ENCODE data around the gene BNIP5.
"Not testable (repeated sequence)": the region's sequence is repeated elsewhere in the genome, so short reads cannot be mapped to it uniquely, and the experiment has no call there.

Gene BNIP5

GRCh38 chr6:36364669-36365479 lies 28.2 kb upstream of the BNIP5 start:
- DNase-seq: no peak

- DNase-seq: not testable (repeated sequence)
Measured at GRCh38 chr6:36364061-36364635, 27.5 kb upstream of the BNIP5 start.

DNA sequence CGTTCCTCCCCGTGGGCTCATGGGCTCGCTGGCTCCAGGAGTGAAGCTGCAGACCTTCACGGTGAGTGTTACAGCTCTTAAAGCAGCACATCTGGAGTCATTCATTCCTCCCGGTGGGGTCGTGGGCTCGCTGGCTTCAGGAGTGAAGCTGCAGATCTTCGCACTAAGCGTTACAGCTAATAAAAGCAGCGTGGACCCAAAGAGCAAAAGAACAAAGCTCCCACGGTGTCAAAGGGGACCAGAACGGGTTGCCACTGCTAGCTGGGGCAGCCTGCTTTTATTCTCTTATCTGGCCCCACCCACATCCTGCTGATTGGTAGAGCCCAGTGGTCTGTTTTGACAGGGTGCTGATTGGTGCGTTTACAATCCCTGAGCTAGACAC lies 26.7 kb upstream of the BNIP5 start:
- DNase-seq: not testable (repeated sequence)

DNA sequence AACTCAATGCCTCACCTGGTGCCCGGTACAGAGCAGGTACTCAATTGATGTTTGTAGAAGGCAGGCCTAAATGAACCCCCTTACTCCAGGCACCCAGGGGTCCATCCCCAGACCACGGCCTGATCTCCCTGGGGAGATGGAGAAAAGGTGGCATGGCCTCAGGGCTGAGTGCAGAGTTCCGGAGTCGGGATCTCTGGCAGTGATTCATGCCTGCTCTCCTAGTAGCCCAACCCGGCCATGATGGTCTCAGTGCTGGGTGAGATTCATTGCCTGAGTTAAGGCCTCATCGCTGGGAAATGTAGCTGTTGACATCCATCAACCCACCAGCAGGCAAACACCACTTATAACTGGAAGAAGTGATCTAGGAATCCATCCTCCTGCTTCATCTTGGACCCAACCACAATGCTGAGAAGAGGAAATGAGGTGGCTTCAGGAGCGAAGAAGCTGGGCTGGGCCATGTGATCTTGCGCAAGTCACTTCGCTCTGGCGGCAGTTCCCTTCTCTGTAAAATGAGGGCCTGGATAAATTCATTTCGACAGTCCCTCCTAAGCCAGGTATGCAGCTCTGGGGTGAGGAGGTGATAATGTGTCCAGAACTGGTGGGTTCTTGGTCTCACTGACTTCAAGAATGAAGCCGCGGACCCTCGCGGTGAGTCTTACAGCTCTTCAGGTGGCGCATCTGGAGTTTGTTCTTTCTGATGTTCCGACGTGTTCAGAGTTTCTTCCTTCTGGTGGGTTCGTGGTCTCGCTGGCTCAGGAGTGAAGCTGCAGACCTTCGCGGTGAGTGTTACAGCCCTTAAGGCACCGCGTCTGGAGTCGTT lies 26.1 kb upstream of the BNIP5 start:
- no peak for DNase-seq

- DNase-seq: no peak
Measured at GRCh38 chr6:36361071-36361470, 24.4 kb upstream of the BNIP5 start.

GRCh38 chr6:36360241-36361054 lies 23.8 kb upstream of the BNIP5 start:
- DNase-seq: peak; percentile 87

DNA sequence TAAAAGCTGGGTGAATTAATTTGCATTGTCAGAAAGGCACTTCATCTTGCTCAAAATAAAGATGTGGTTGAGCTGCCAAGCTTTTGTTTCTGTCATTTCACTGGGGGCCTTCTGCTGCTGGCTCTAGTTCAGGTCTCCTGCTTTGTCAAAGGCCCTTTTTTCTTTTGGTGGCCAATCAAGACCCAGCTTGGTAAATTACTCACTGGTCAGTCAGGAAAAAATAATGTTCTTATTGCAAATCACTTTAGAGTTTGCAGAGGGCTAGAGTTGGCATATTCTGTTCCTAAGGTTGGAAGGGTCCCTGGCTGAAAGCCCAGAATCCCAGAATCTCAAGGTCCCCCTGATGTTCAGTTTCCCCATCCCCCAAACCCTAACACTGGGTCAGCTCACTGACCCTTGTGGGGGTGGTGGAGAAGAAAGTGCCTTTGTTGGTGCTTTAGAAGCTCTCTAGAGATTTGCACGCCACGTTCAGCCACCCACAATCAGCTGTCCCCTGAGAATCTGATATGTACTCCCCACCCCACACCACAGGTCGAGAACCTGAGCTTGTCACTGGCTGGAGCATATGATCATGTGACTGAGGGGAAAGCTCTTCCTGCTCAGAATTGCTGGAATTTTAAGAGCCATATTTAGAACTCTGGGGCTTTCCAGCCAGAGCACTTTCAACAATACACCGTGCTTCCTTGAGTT lies 21.7 kb upstream of the BNIP5 start:
- DNase-seq: no peak

DNA sequence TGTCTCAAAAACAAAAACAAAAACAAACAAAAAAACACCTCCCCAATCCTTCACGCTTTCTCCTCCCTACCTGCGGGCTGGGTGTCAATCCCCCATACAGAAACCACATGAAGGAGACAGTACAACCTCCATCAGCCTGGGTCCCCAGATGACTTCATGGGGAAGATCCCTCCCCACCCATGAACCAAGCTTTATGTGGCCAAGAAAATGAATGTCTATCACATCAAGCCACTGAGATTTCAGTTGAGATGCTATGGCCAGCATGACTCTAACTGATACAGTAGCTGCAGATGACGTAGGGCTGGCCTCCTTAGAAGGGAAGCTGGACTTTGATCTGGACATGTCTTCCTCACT lies 21.2 kb upstream of the BNIP5 start:
- no peak for DNase-seq

GRCh38 chr6:36355819-36356218 lies 19.1 kb upstream of the BNIP5 start:
- DNase-seq: no peak

GRCh38 chr6:36353411-36353915 lies 16.8 kb upstream of the BNIP5 start:
- no peak for DNase-seq

DNA sequence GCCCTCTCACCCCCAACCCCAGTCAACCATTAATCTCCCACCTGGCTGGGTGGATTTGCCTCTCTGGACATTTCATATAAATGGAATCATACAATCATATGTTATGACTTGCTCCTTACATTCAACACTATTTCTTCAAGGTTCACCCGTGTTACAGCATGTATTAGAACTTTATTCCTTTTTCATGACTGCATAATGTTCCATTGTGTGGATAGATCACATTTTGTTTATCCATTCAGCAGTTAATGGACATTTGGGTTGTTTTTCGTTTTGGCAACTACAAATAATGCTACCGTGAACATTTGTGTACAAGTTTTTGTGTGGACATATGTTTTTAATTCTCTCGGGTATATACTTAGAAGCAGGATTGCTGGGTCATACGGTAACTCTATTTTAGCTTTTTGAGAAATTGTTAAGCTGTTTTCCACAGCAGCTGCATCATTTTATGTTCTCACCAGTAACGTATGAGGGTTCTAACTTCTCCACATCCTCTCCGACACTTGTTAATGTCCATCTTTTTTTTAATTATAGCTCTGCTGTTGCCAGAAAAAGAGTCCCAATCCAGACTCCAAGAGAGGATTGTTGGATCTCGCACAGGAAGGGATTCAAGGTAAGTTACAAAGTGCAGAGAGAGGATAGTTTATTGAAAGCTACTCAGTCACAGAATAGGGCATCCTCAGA lies 15.9 kb upstream of the BNIP5 start:
- DNase-seq: no peak

DNA sequence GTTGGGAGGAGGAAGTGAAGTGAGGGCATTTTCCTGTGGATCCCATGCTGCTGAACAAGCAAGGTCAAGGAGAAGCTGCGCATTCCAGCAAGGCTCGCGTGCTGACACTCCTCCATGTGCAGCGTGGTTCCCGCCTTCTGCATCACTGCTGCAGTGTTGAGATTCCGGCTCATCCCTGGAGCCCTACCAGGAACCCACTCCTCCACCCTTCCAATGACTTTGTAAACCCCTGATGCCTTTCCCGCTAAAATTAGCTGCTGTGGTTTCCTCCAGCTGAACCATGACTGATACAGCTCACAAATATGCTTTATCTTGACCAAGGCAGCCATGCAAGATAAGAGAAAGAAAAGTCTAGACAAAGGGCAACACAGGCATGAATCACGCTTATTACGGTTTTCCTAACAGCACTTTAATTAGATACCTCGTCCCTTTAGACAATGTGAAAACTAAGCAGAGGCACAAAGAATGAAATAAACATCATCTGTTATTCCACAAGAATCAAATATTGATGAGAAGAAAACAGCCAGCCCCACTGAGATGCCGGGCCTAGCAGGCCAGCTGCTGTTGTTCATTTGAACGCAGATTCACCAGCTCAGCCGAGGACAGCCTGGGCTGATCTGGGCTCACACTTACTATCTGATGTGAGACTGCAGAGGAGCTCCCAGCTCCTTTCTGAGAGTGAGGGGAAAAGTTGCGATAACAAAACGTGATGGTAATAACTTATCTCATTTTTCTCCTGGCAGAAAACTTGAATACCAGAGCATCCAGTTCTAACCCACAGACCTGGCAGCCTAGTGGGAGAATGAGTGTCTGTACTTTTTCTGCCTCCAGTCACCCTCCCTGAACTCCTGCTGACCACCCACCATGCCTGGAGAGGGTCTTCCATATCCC lies 14.2 kb upstream of the BNIP5 start:
- no peak for DNase-seq

DNA sequence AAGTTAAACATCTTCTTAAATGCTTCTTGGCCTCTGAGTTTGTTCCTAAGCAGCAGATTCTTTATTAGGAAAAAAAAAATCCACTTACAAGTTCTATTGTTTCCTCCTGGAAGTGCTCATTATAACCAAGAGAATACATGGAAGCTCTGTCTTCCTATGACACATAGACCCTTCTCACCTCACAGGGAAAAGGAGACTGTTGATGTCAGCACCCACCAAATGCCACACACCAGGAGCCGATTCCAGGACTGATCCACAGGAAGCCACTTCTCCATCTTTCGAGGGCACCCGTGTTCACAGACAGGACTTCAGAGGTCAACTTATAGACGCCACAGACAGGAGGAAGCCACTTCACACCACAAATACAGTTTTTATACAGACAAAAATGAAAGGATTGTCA lies 13.4 kb upstream of the BNIP5 start:
- no peak for DNase-seq

GRCh38 chr6:36349240-36349639 lies 12.6 kb upstream of the BNIP5 start:
- peak; percentile 88 for DNase-seq

GRCh38 chr6:36347621-36348020 lies 10.9 kb upstream of the BNIP5 start:
- DNase-seq: no peak

GRCh38 chr6:36346486-36347273 lies 10.0 kb upstream of the BNIP5 start:
- no peak for DNase-seq

DNA sequence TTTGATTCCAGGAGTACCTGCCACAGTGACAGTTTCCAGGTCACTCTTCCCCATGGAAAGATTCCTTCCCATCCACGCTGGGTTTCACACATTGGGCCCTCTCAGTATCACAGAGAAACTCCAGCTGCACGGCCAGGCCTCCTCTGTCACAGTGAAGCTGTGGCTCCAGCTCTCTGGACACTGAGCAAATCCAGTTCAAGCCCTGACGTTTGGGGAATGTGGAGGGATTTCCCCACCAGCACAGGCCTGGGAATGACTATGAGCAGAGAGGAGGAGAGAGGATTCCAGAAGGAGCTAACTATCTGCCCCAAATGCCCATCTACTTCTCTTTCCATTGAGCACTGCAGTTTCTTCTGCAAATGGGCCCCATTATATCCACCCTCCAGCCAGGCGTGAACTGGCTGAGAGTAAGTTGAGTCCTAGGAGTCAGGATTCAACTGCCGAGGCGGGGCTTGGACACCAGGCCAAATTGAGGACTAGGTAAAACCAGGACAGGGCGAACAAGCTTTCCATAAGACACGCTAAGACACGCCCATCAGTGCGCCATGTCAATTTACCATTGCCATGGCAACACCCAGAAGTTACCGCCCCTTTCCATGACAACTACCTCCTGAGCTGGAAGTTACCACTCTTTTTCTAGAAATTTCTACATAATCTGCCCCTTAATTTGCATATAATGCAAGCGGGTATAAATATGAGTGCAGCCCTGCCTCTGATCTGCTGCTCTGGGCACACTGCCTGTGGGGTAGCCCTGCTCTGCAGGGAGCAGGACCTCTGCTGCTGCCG lies 9.2 kb upstream of the BNIP5 start:
- no peak for DNase-seq

- DNase-seq: no peak
Measured at GRCh38 chr6:36343109-36343680, 6.5 kb upstream of the BNIP5 start.

Measured in NCI-H510A (cell line).